NCI-H2171 (cell line): ENCODE results near the gene SLC66A2.
"Not testable (repeated sequence)": the region's sequence is repeated elsewhere in the genome, so short reads cannot be mapped to it uniquely, and the experiment has no call there.

Source experiments
- DNase-seq: peaks from one replicate; lab custom pipeline; 2025; lab: John Stamatoyannopoulos, UW

SLC66A2 gene

DNA sequence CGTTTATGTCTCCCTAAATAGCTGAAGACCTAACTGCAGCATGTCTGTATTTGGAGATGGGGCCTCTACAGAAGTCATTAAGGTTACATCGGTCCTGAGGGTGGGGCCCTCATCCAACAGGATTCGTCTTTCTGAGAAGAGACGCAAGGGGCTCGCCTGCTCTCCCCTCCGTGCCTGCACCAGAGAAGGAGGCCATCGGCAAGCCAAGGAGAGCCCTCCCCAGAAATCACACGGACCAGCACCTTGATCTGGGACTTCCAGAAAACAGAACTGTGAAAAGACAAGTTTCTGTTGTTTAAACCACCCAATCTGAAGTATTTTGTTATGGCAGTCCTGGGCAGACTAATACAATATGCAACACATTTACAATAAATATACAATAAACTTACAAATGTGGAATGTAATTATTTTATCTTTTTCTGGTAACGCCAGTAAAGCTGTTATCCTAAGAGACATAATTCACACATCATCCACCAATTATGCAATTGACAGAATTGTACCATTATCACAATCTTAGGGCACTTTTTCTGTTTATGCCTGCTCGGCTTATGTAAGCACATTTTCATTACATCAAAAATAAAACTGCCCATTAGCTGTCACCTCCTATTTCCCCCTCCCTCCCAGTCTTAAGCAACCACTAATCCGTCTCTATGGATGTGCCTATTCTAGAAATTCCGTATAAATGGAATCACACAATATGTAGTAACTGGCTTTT is 19.1 kb upstream of the SLC66A2 start:
- DNase-seq = no peak

DNA sequence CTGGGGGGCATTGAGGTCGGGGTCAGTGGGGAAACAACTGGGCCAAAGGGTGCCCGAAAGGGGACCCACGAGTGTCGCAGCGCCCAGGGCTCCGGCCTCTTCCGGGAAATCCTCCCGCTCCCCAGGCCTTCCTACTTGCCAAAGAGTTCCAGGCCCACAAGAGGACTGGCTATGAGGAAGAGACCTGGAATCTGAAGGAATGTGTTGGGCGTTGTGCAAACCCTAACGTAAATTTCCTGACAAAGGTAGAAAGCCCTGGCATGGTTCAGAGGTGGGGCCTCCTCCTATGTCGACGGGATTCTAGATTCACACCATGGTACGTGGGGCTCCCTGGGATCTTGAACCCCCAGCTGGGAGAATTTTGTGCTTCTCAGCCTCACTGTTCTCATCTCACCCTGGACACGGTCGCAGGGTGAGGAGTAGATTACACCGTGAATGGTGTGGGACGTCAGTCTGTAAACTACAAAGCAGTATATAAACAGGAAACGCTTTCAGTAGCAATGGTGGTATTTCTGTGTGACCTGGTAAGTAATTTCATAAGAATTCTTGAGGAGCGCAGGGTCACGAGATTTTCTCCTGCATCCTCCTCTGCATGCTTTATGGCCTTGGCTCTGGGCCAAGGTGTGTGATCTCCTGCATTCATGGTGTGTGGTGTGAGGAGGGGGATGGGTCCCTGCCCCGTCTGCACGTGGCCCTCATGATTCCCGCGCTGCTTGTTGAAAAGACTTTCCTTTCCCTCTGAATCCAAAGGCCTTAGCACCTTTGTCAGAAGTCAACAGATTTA is 13.9 kb upstream of the SLC66A2 start:
- DNase-seq = no peak

DNA sequence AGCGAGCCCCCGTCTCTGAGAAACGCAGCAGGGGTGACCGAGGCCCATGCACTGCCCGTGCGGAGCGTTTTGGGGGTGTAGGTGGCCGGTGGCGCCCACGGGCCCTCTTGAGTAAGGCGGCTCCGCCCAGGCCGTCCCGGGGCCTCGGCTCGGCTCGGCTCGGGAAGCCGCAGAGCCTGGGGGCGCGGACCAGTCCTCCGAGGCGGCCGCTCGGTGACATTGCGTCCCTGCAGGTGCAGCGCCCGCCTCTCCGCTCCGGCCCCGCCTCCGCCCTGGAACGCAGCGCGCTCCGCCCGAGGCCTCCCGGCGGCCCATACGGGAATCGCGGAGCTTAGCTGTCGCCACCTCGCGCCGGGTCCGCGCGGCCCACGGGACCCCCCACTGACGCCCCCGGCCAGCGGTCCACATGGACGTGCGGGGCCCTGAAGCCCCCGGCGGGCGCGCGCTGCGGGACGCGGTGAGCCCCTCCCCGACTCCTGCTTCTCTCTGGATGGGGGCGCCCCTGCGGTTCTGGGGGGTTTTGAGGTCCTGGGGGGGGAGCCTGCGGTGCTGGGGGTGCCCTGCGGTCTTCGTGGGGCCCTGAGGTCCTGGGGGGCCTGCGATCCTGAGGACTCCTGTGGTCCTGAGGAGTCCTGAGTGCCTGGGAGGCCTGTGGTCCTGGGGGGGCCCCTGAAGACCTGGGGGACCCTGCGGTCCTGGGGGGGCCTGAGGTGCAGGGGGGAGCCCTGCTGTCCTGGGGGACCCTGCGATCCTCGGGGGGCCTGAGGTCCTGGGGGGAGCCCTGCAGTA is 13.1 kb upstream of the SLC66A2 start, which contains the start of gene HSBP1L1:
HSBP1L1 (plus strand) TSS at position 314 of the 789 bp plus-strand sequence; CDS start at position 407, 93 bp downstream.
- peak; percentile 19 for DNase-seq

- DNase-seq = no peak
Observed at GRCh38 chr18:79963658-79964329, 12.3 kb upstream of the SLC66A2 start.

DNA sequence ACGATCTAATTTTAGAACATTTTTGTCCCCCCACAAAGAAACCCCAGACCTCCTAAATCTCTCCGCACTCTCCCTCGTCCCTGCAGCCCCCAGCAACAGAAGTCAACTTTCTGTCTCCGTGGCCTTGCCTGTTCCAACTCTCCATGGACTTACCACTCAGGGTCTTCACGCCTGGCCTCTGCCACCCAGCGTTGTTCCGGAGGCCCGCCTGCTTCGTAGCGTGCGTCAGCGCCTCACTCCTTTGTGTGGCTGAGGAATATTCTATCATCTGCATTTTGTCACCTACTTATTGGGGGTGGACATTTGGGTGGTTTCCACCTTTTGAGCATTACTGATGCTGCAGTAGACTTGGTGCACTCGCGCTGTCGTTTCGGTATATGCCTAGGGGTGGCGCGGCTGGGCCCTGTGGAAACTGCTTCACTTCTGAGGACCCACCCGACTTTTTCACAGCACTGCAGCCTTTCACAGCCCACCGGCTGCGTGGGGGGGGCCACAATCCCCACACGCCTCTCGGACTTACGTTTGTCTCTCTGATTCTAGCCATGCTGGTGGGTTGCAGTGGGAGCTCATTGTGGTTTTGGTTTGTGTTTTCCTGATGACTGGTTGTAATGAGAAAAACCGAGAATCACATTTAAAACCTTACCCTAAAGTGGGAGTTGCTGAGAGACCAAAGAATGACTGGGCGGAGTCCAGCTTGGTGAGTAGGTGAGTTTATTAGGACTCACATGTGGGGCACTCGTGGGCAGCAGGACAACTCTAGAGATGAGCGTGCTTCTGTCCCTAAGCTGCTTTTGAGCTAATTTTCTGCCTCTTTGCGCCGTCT is 11.6 kb upstream of the SLC66A2 start:
- no peak for DNase-seq

- no peak for DNase-seq
Observed at GRCh38 chr18:79962311-79962710, 10.9 kb upstream of the SLC66A2 start.

- no peak for DNase-seq
Observed at GRCh38 chr18:79961527-79962291, 10.3 kb upstream of the SLC66A2 start.

DNA sequence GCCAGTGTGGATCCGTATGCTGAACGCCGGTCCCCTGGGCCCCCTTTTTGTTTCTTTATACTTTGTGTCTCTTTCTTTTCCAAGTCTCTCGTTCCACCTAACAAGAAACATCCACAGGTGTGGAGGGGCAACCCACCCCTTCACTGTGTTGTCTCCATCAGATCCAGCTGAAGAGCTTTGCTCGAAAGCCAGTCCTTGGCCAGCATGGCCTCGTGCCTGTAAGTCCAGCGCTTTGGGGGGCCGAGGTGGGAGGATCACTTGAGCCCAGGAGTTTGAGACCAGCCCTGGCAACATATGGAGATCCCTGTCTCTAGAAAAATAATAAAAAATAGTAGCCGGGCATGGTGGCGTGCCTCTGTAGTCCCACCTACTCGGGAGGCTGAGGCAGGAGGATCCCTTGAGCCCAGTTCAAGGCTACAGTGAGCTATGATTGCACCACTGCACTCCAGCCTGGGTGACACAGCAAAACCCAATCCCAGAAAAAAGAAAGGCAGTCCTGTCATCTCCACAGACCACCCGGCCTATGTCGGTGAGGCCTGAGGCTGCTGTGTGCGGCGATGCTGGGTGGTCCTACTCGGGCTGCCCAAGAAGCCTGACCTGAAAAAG is 9.6 kb upstream of the SLC66A2 start:
- DNase-seq = no peak

DNA sequence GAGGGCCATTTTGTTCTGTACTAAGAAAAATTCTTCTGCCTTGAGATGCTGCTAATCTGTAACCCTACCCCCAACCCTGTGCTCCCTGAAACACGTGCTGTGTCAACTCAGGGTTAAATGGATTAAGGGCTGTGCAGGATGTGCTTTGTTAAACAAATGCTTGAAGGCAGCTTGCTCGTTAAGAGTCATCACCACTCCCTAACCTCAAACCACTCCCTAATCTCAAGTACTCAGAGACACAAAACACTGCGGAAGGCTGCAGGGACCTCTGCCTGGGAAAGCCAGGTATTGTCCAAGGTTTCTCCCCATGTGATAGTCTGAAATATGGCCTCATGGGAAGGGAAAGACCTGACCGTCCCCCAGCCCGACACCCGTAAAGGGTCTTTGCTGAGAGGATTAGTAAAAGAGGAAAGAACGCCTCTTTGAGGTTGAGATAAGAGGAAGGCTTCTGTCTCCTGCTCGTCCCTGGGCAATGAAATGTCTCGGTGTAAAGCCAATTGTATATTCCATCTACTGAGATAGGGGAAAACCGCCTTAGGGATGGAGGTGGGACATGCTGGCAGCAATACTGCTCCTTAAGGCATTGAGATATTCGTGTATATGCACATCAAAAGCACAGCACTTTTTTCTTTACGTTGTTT is 8.8 kb upstream of the SLC66A2 start:
- DNase-seq = not testable (repeated sequence)

DNA sequence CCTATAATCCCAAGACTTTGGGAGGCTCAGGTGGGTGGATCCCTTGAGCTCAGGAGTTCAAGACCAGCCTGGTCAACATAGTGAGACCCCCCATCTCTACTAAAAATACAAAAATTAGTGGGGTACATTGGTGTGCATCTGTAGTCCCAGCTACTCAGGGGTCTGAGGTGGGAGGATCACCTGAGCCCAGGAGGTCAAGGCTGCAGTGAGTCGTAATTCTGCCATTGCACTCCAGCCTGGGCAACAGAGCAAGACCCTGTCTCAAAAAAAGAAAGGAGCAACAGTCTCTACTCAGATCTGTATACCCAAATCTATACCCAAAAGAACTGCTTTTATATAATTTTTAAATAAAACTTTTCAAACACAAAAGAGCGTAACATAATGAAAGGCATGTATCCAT is 7.5 kb upstream of the SLC66A2 start:
- DNase-seq = no peak

GRCh38 chr18:79956276-79956675 is 4.8 kb upstream of the SLC66A2 start:
- no peak for DNase-seq

- no peak for DNase-seq
Observed at GRCh38 chr18:79955302-79956075, 4.0 kb upstream of the SLC66A2 start.

- no peak for DNase-seq
Observed at GRCh38 chr18:79954791-79955190, 3.3 kb upstream of the SLC66A2 start.

GRCh38 chr18:79953971-79954651 is 2.7 kb upstream of the SLC66A2 start:
- no peak for DNase-seq

DNA sequence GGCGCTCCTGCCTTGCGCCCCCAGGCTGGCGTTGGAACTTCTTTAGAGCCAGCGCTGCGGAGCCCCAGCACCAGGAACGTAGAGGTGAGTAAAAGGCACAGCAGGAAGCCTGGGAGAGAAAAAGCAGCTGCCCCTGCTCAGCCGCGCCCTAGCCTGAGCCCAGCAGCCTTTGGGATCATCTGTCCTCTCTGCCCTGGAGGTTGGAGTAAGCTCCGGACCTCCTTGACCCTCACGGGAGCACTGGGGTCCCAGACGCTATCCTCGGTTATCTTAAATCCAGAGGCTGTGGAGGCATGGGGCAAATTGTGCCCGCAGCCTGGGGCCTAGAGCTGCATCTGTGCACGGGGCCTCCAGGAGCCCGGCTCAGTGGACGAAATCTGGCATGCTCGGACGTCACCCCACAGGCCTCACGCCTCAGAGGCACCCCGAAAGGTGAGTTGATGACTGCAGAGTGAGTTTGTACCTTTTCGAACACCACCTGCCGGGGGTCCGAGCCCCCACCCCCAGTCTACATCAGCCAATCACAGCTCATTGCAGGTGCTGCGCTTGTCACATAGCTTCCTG is 1.6 kb upstream of the SLC66A2 start:
- DNase-seq = no peak

DNA sequence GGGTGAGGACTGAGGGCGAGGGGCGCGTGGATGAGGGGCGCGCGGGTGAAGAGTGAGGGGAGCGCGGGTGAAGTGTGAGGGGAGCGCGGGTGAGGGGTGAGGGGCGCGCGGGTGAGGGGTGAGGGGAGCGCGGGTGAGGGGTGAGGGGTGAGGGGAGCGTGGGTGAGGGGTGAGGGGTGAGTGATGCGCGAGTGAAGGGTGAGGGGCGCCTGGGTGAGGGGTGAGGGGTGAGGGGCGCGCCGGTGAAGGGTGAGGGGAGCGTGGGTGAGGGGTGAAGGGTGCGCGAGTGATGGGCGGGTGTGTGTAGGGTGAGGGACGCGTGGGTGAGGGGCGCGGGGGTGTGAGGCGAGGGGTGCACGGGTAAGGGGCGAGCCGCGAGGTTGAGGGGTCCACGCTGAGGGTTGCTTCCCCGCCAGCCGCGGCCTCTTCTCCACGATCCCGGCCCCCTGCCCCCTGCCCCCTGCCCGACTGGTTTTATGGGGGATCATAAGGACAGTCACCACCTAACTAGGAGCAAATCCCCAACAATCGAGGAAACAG is 1.1 kb upstream of the SLC66A2 start:
- no peak for DNase-seq
